ENCODE measurements around the gene IGHMBP2. TPM values are rescaled to one million over a fixed set of nuclear protein-coding genes. Genes with fewer than 3 reads are reported as not detected.
"Not testable (repeated sequence)": the region's sequence is repeated elsewhere in the genome, so short reads cannot be mapped to it uniquely, and the experiment has no call there.

IGHMBP2 gene
- polyA plus RNA-seq, 6 donors from 2014 or later: 3.1 to 12.6 (median 6.8) TPM

DNA sequence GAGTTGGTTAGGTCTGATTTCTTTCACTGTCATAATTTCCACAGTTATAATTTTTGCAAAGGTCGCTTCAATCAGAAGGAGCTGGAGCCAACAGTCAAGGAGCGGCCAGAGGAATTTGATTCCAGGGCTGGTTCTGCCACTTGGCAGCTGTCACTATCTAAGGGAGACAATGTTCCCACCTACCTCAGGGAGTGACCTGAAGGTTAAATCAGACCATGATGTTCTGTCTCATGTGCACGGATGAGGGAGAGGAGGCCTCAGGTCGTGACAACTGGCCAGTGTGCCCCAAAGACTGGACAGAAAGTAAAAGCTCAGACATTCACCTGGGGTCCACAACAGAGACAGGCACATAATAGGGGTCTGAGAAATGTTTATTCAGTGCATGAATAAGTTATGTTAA, 69.5 kb downstream of the IGHMBP2 start:
- Mint-ChIP-seq H3K9me3 (peaks cover 0 to 2% (median 0%) of the 10 kb centered on the region in 7 donors), H3K27ac (no peak overlapping the region), H3K36me3 (no peaks in the 10 kb centered on the region), H3K27me3 (peaks cover 5 to 29% (median 22%) of the 10 kb centered on the region in 3 donors), H3K4me1 (no peaks in the 10 kb centered on the region), H3K4me3 (no peak overlapping the region)
- ATAC-seq (ENCODE audit: low read depth in 2 of 2) (no peak), DNase-seq (no peak)

DNA sequence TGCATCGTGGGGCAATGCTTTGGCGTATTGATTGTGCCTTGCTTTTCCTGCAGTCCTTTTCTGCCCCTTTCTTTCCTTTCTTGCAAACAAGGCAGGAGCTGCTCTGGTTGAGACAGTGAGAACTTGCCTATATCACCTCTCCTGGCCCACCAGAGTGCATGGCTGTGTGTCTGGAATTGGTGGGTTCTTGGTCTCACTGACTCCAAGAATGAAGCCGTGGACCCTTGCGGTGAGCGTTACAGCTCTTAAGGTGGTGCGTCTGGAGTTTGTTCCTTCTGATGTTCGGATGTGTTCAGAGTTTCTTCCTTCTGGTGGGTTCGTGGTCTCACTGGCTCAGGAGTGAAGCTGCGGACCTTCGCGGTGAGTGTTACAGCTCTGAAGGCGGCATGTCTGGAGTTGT, 70.0 kb downstream of the IGHMBP2 start:
- H3K27me3 Mint-ChIP-seq: peaks cover 3 to 26% (median 21%) of the 10 kb centered on the region in 3 donors
- not testable (repeated sequence) for H3K9me3 Mint-ChIP-seq; H3K4me3 Mint-ChIP-seq; ATAC-seq (ENCODE audit: low read depth in 2 of 2); H3K27ac Mint-ChIP-seq; H3K4me1 Mint-ChIP-seq; DNase-seq; H3K36me3 Mint-ChIP-seq

DNA sequence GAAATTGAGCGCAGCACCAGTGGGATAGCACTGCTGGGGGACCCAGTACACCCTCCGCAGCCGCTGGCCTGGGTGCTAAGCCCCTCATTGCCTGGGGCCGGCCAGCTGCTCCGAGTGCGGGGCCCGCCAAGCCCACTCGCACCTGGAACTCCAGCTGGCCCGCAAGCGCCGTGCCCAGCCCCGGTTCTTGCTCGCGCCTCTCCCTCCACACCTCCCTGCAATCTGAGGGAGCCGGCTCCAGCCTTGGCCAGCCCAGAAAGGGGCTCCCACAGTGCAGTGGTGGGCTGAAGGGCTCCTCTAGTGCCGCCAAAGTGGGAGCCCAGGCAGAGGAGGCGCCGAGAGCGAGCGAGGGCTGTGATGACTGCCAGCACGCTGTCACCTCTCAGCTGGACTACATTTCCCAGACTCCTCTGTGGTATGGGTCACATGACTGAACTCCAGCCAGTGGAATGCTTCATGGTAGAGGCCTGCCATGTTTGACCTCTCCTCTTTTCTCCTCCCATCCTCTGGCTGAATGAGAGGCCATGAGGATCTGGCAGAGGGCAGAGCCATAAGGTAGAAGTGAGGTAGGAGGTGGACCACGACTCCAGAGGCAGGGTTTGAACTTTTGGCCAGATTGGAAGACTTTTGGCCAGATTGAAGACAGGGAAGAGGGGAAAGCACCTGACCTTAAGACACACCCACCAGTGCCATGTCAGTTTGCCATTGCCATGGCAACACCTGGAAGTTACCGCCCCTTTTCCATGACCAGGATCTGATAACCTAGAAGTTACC, 70.9 kb downstream of the IGHMBP2 start:
- Mint-ChIP-seq H3K9me3 (peaks cover 0 to 2% (median 0%) of the 10 kb centered on the region in 7 donors), H3K36me3 (no peaks in the 10 kb centered on the region), H3K4me1 (no peaks in the 10 kb centered on the region), H3K4me3 (no peak overlapping the region), H3K27ac (no peak overlapping the region), H3K27me3 (peaks cover 11 to 31% (median 21%) of the 10 kb centered on the region in 3 donors)
- ATAC-seq (ENCODE audit: low read depth in 2 of 2) (peak in 1 of 2 donors; percentile 51), DNase-seq (no peak)

DNA sequence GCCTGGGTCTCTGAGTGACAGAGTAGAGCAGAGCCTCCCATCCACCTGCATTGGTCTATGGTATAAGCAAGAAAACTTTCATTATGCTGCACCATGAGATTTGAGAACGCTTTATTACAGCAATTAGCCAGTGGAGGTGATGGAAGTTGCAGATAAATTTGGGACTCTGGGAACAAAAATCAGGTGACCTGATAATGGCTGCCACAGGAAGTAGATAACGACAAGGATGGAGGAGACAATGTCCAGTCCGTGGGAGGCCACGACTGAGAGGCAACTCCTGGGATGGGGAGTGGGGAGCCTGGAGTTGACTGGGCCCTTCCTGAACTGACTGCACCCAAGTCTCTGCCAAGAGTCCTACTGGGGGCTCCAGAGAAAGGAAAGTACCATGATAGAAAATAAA, 72.4 kb downstream of the IGHMBP2 start:
- H3K4me3 Mint-ChIP-seq: no peak overlapping the region
- H3K9me3 Mint-ChIP-seq: peaks cover 0 to 4% (median 0%) of the 10 kb centered on the region in 7 donors
- H3K27me3 Mint-ChIP-seq: peaks cover 14 to 38% (median 23%) of the 10 kb centered on the region in 3 donors
- no peaks in the 10 kb centered on the region for H3K36me3 Mint-ChIP-seq
- H3K4me1 Mint-ChIP-seq: no peaks in the 10 kb centered on the region
- no peak overlapping the region for H3K27ac Mint-ChIP-seq
- DNase-seq: no peak
- ATAC-seq (ENCODE audit: low read depth in 2 of 2): no peak

DNA sequence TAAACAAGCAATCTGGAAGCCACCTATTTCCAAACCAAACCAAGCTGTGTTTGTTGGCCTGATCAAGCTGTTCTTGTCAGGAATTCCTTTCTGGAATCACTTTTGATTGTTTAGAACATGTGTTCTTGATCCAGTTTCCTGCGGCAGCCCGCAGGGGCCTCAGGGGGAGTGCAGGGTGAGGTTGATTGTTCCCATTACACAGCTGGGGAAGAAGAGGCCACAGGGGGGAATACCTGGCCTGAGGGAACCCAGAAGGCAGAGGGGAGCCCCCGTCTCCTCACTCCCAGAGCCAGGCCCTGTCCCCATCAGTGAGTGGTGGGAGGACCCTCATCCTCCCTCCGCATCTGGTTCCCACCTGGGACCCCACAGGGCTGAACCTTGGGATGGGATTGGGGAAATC, 72.9 kb downstream of the IGHMBP2 start:
- Mint-ChIP-seq H3K9me3 (peaks cover 0 to 4% (median 3%) of the 10 kb centered on the region in 7 donors), H3K4me1 (no peaks in the 10 kb centered on the region), H3K27me3 (peaks cover 12 to 36% (median 26%) of the 10 kb centered on the region in 3 donors), H3K27ac (no peak overlapping the region), H3K36me3 (peaks cover 0 to 1% of the 10 kb centered on the region in 2 donors), H3K4me3 (no peak overlapping the region)
- no peak for DNase-seq
- no peak for ATAC-seq (ENCODE audit: low read depth in 2 of 2)

DNA sequence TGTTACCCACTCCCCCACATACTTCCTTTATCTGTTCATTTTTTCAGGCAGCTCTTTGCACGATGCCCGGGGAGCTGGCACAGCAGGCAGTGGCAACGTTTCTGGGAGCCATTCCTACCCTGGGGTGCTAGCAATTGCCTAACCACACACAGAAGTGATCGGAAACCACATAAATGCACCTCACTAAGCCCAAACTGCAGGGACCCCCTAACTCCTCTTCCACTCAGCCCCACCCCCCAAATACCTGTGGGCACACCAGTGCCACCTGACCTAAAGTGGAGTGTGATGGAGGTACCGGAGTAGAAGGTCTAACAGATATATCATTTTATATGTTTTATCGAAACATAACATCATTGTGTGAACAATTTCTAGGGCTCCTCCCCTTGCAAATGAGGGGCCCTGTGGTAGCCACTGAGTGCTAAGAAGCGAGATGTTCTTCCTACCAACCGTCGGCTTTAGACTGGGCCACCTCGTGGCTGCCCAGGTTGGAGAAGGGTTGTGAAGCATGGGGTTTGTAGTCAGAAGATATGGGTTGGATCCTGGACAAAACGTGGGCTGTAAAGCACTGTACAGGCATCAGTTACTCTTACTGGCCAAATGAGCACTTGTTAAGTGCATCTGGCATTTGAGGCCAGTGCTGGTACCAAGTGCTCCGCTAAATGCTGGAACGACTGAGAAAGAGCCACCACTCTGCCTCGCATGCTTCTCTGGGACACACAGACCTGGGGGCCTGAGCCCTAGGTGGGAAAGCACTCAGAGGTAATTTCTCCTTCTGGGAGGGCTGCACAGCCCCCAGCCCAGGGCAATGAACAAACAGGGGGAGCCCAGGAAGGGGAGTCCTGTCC, 74.3 kb downstream of the IGHMBP2 start:
- ATAC-seq (ENCODE audit: low read depth in 2 of 2) (no peak), DNase-seq (no peak)
- H3K27me3 Mint-ChIP-seq: peaks cover 4 to 43% (median 34%) of the 10 kb centered on the region in 3 donors
- peaks cover 0 to 13% of the 10 kb centered on the region in 2 donors for H3K36me3 Mint-ChIP-seq
- H3K27ac Mint-ChIP-seq: no peak overlapping the region
- peaks cover 6 to 17% (median 12%) of the 10 kb centered on the region in 7 donors for H3K9me3 Mint-ChIP-seq
- H3K4me3 Mint-ChIP-seq: no peak overlapping the region
- no peaks in the 10 kb centered on the region for H3K4me1 Mint-ChIP-seq

DNA sequence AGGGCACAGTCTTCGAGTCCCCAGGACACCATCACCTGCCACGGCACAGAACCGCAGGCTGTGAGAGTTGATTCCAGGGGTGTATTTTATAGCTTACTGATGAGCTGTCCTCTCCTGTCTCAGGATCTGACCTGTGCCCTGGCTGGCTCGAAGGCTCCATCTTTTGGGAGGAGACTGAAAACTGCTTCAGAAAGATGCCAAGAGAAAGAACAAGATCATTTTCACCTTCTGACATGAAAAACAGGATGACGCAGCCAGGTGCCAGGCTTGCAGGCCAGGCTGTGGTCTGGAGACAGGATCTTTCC, 74.9 kb downstream of the IGHMBP2 start:
- no peak for DNase-seq
- Mint-ChIP-seq H3K27ac (no peak overlapping the region), H3K4me3 (no peak overlapping the region), H3K36me3 (peaks cover 0 to 13% of the 10 kb centered on the region in 2 donors), H3K4me1 (no peaks in the 10 kb centered on the region), H3K9me3 (peaks cover 6 to 18% (median 12%) of the 10 kb centered on the region in 7 donors), H3K27me3 (peaks cover 4 to 43% (median 34%) of the 10 kb centered on the region in 3 donors)
- ATAC-seq (ENCODE audit: low read depth in 2 of 2): no peak

DNA sequence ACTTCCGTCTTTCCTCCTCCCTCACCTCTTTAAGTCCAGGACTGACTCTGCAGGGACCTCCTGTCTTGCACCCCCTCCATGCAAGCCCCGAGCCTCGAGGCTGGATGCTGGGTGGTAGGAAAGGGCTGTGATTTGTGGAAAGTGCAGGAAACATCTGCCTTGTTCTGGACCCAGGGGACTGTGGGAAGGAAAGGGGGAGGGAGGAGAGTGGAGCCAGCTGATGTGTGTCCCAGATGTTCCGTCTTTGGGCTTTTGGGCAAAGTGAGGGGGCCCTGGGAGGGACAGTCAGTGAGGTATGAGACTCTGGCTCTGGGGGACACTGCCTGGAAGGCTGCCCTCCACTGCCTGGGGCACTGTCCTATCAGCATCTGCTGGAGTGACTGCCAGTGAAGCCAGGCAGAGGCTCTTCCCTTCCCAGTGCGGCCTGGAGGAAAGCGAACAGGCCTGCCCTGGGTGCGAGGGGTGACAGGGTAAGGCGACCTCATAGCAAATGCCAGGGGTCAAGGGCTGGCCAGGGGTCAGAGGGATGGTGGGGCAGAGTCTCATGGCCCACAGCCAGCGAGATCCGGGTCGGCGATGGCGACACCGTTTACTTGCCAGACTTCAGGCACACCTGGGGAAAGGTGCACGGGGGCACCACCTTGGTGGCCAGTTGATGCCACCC, 75.4 kb downstream of the IGHMBP2 start:
- Mint-ChIP-seq H3K4me3 (no peak overlapping the region), H3K9me3 (peaks cover 6 to 18% (median 12%) of the 10 kb centered on the region in 7 donors), H3K27ac (no peak overlapping the region), H3K4me1 (no peaks in the 10 kb centered on the region), H3K36me3 (peaks cover 0 to 13% of the 10 kb centered on the region in 2 donors), H3K27me3 (peaks cover 6 to 45% (median 34%) of the 10 kb centered on the region in 3 donors)
- DNase-seq (no peak), ATAC-seq (ENCODE audit: low read depth in 2 of 2) (no peak)

DNA sequence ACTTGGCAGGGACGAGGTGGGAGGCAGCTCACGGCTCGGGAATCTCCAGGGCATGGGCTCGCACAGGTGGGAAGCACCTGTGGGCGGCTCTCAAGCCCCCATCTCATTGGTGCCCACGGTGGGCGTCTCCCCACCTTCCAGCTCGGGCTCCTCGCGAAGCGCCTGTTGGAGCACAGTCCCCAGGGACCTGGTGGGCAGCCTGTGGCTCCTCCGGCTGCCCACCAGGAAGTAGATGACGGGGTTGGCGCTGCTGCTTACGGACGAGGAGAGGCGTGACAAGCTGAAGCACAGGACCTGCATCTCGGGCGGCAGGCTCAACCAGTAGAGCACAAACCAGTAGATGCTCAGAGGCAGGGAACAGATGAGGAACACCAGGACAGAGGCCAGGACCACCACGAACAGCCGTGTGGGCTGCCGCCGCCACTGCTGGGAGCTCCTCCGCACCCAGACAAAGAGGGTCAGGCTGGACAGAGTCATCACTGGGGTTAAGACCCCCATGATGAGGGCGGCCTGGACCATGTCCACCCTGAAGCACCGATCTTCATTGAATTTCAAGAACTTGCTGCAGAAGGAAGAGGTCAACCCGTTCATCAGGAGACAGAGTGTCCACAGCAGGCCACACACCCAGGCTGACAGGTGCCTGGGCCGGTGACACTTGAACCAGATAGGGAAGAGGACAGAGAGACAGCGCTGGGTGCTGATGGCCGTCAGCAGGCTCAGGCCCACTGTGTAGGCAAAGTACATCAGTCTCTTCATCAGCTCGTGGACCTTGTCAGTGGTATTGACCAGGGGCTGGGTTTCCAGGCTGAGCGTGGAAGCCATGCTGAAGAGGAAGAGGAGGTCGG, 76.5 kb downstream of the IGHMBP2 start:
- H3K4me3 Mint-ChIP-seq: peak overlapping the region in 1 of 8 donors; percentile 3
- H3K27ac Mint-ChIP-seq: peak overlapping the region in 2 of 6 donors; percentile 69 to 83
- no peak for ATAC-seq (ENCODE audit: low read depth in 2 of 2)
- peaks cover 6 to 18% (median 12%) of the 10 kb centered on the region in 7 donors for H3K9me3 Mint-ChIP-seq
- no peaks in the 10 kb centered on the region for H3K4me1 Mint-ChIP-seq
- H3K36me3 Mint-ChIP-seq: peaks cover 0 to 13% of the 10 kb centered on the region in 2 donors
- no peak for DNase-seq
- peaks cover 9 to 45% (median 34%) of the 10 kb centered on the region in 3 donors for H3K27me3 Mint-ChIP-seq

DNA sequence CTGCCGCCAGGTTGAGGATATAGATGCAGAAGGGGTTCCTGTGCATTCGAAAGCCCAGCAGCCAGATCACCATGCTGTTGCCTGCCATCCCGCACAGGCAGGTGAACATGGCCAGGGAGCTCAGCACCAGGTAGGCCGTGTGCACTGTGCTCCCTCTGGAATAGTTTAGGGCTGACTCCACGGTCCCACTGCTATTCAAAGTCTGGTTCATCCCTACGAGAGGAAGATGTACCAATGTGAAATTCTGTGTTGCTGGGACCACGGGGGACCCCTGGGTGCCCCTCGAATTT, 77.0 kb downstream of the IGHMBP2 start, which contains the start of gene MRGPRD:
Gene MRGPRD, minus strand, starts transcription at position 211 of the 290 bp plus-strand sequence. Its CDS starts 0 bp downstream, at position 211.
- Mint-ChIP-seq H3K4me3 (peak within 1 kb of the TSS in 2 of 8 donors; percentile 3 to 67), H3K9me3 (peaks cover 6 to 18% (median 12%) of the 10 kb centered on the region in 7 donors), H3K36me3 (peaks cover 0 to 13% of the 10 kb centered on the region in 2 donors), H3K27ac (peak within 1 kb of the TSS in 3 of 6 donors; percentile 17 to 83 (median 69)), H3K4me1 (no peaks in the 10 kb centered on the region), H3K27me3 (peaks cover 9 to 50% (median 34%) of the 10 kb centered on the region in 3 donors)
- DNase-seq (no peak), ATAC-seq (ENCODE audit: low read depth in 2 of 2) (no peak)

DNA sequence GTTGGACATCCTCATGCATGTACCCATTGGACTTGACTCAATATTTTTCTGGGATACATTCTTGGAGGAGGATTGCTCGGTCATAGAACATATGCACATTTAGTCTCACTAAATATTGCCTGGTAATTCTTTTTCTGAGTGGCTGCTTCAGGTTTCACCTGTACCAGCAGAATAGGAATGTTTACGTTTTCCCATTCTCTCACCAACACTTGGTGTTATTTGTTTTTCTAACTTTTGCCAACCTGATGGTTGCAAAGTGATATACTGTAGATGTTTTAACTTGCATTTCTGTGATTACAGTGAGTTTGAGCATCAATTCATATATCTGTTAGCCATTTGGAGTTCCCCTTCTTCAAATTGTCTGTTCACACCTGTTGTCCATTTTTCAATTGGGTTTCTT, 78.4 kb downstream of the IGHMBP2 start:
- Mint-ChIP-seq H3K36me3 (peaks cover 0 to 24% of the 10 kb centered on the region in 2 donors), H3K4me1 (no peaks in the 10 kb centered on the region), H3K4me3 (no peak overlapping the region), H3K27me3 (peaks cover 18 to 62% (median 45%) of the 10 kb centered on the region in 3 donors), H3K9me3 (peaks cover 10 to 28% (median 20%) of the 10 kb centered on the region in 7 donors), H3K27ac (peak overlapping the region in 1 of 6 donors; percentile 5)
- DNase-seq: no peak
- no peak for ATAC-seq (ENCODE audit: low read depth in 2 of 2)

DNA sequence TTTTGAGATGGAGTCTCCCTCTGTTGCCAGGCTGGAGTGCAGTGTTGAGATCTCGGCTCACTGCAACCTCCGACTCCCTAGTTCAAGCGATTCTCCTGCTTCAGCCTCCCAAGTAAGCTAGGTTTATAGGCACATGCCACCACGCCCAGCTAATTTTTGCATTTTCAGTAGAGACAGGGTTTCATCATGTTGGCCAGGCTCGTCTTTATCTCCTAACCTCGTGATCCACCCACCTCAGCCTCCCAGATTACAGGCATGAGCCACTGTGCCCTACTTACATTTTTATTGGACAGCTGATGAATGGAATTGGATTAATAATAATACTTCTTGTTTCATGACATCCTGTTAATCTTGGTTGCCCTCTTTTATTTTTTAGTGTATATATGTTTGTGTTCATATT, 80.1 kb downstream of the IGHMBP2 start:
- no peak overlapping the region for H3K4me3 Mint-ChIP-seq
- H3K4me1 Mint-ChIP-seq: no peaks in the 10 kb centered on the region
- ATAC-seq (ENCODE audit: low read depth in 2 of 2) (no peak), DNase-seq (no peak)
- H3K27ac Mint-ChIP-seq: no peak overlapping the region
- H3K27me3 Mint-ChIP-seq: peaks cover 23 to 61% (median 48%) of the 10 kb centered on the region in 3 donors
- peaks cover 0 to 30% of the 10 kb centered on the region in 2 donors for H3K36me3 Mint-ChIP-seq
- H3K9me3 Mint-ChIP-seq: peaks cover 10 to 37% (median 24%) of the 10 kb centered on the region in 7 donors
